ENCODE data around the gene RORC. TPM values are rescaled to one million over a fixed set of nuclear protein-coding genes. Genes with fewer than 3 reads are reported as not detected.

RORC gene
- total and polyA plus RNA-seq, 2 donors from 2014 or later, result 19.1 to 34.5 TPM

- H3K4me3 ChIP-seq (ENCODE audit: low read length in 3 of 3), result no peak overlapping the region
Observed at GRCh38 chr1:151827853-151828252, 3.7 kb downstream of the RORC start.

GRCh38 chr1:151825751-151826660 is 5.6 kb downstream of the RORC start:
- H3K9ac ChIP-seq (ENCODE audit: low read length in 3 of 3), result no peak overlapping the region

More at GRCh38 chr1:151827853-151828252, 3.7 kb downstream of the RORC start:
- no peak for FAIRE-seq
- Histone ChIP-seq H3K36me3 (ENCODE audit: control insufficient read depth in 2 of 3, insufficient read depth in 3 of 3, low read length in 3 of 3) (peaks cover 0 to 5% (median 0%) of the 10 kb centered on the region in 3 donors), H3K27me3 (ENCODE audit: control insufficient read depth, insufficient read depth, low read length) (no peaks in the 10 kb centered on the region), H3K27ac (ENCODE audit: low read depth in 2 of 2, low read length in 2 of 2) (no peak overlapping the region), H3K9me3 (ENCODE audit: control insufficient read depth in 2 of 3, insufficient read depth in 1 of 3, low read length in 3 of 3) (no peaks in the 10 kb centered on the region), H3K9ac (ENCODE audit: low read length in 3 of 3) (no peak overlapping the region), H3K4me1 (ENCODE audit: control insufficient read depth in 2 of 3, insufficient read depth in 2 of 3, low read depth in 1 of 3, low read length in 3 of 3) (peaks cover 0 to 20% (median 19%) of the 10 kb centered on the region in 3 donors)
- intact Hi-C loops (cut with DNase I), result no loop called here
- DNase-seq, result no peak
- no peak for TF ChIP-seq CTCF (IDR thresholded peaks at IDR 0.05; ENCODE audit: borderline replicate concordance, extremely low read depth, insufficient read depth)

DNA sequence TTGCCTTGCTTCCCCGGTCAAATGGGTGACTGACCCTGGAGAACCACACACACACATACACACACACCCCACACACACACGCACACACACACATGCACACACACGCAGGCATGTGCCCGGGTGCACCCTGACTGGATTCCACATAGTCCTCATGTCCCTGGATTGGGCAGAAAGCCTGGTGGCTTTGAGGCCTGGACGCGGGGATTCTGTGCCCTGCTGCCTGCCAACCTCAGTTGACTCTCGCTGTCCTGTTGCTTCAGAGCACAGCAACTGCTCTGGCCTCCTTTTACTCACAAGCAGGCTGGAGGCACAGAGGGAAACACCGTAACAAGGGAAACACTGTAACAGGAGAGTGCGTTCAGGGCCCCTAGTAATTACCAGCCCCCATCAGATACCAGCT is 6.4 kb downstream of the RORC start:
- no peaks in the 10 kb centered on the region for H3K9me3 ChIP-seq (ENCODE audit: control insufficient read depth in 2 of 3, insufficient read depth in 1 of 3, low read length in 3 of 3)
- FAIRE-seq (no peak), DNase-seq (no peak)
- no peak overlapping the region for H3K9ac ChIP-seq (ENCODE audit: low read length in 3 of 3)
- peaks cover 0 to 5% (median 0%) of the 10 kb centered on the region in 3 donors for H3K36me3 ChIP-seq (ENCODE audit: control insufficient read depth in 2 of 3, insufficient read depth in 3 of 3, low read length in 3 of 3)
- peaks cover 0 to 16% (median 11%) of the 10 kb centered on the region in 3 donors for H3K4me1 ChIP-seq (ENCODE audit: control insufficient read depth in 2 of 3, insufficient read depth in 2 of 3, low read depth in 1 of 3, low read length in 3 of 3)
- intact Hi-C loops (cut with DNase I), result no loop called here
- no peaks in the 10 kb centered on the region for H3K27me3 ChIP-seq (ENCODE audit: control insufficient read depth, insufficient read depth, low read length)
- TF ChIP-seq CTCF (IDR thresholded peaks at IDR 0.05; ENCODE audit: borderline replicate concordance, extremely low read depth, insufficient read depth), result no peak
- no peak overlapping the region for H3K27ac ChIP-seq (ENCODE audit: low read depth in 2 of 2, low read length in 2 of 2)
- no peak overlapping the region for H3K4me3 ChIP-seq (ENCODE audit: low read length in 3 of 3)

More at GRCh38 chr1:151825751-151826660, 5.6 kb downstream of the RORC start:
- Histone ChIP-seq H3K9me3 (ENCODE audit: control insufficient read depth in 2 of 3, insufficient read depth in 1 of 3, low read length in 3 of 3) (no peaks in the 10 kb centered on the region), H3K27me3 (ENCODE audit: control insufficient read depth, insufficient read depth, low read length) (no peaks in the 10 kb centered on the region), H3K27ac (ENCODE audit: low read depth in 2 of 2, low read length in 2 of 2) (no peak overlapping the region), H3K36me3 (ENCODE audit: control insufficient read depth in 2 of 3, insufficient read depth in 3 of 3, low read length in 3 of 3) (peaks cover 0 to 5% (median 0%) of the 10 kb centered on the region in 3 donors), H3K4me3 (ENCODE audit: low read length in 3 of 3) (no peak overlapping the region), H3K4me1 (ENCODE audit: control insufficient read depth in 2 of 3, insufficient read depth in 2 of 3, low read depth in 1 of 3, low read length in 3 of 3) (peaks cover 0 to 14% (median 12%) of the 10 kb centered on the region in 3 donors)
- intact Hi-C loops (cut with DNase I), result no loop called here
- no peak for FAIRE-seq
- DNase-seq, result no peak
- TF ChIP-seq CTCF (IDR thresholded peaks at IDR 0.05; ENCODE audit: borderline replicate concordance, extremely low read depth, insufficient read depth), result no peak
